Neural cell (in vitro differentiated cells): ENCODE data around the gene GALNT4. TPM values are rescaled to one million over a fixed set of nuclear protein-coding genes. Genes with fewer than 3 reads are reported as not detected.

Source experiments
- H2AFZ ChIP-seq: fragments of 200-600, 300-800 bp; sonication (generic), shearing (Covaris generic); 2 replicates; pipeline ENCODE4 v1.6.0; 2014; ENCODE audit warnings: low read depth, mild to moderate bottlenecking, antibody characterized with exemption, low read length, moderate library complexity
- H3F3A ChIP-seq: fragments of 200-600 bp; shearing (Covaris generic); 2 replicates; pipeline ENCODE4 v1.6.1; 2016; ENCODE audit warnings: mild to moderate bottlenecking, moderate library complexity, mixed read lengths, antibody characterized with exemption, low read length; ENCODE audit not compliant: insufficient read depth, poor library complexity, severe bottlenecking
- H3K27ac ChIP-seq: fragments of 200-600, 300-800 bp; sonication (generic), shearing (Covaris generic); 2 replicates; pipeline ENCODE4 v1.5.1; 2014; ENCODE audit warnings: mild to moderate bottlenecking, low read length, moderate library complexity
- H3K27me3 ChIP-seq: fragments of 300-800, 200-600 bp; sonication (generic), shearing (Covaris generic); 2 replicates; pipeline ENCODE4 v1.6.0; 2014; ENCODE audit warnings: mild to moderate bottlenecking, low read depth, low read length, moderate library complexity; ENCODE audit not compliant: insufficient read depth
- H3K36me3 ChIP-seq: fragments of 300-800, 200-600 bp; sonication (generic), shearing (Covaris generic); 2 replicates; pipeline ENCODE4 v1.5.1; 2014; ENCODE audit warnings: mild to moderate bottlenecking, antibody characterized with exemption, low read length, moderate library complexity; ENCODE audit not compliant: insufficient read depth
- H3K4me2 ChIP-seq: fragments of 300-800, 200-600 bp; sonication (generic), shearing (Covaris generic); 2 replicates; pipeline ENCODE4 v1.6.0; 2014; ENCODE audit warnings: mild to moderate bottlenecking, low read length
- H3K4me3 ChIP-seq: fragments of 300-800, 200-600 bp; sonication (generic), shearing (Covaris generic); 2 replicates; pipeline ENCODE4 v1.5.1; 2014; ENCODE audit warnings: mild to moderate bottlenecking, low read length, moderate library complexity
- H3K79me2 ChIP-seq: fragments of 200-600 bp; shearing (Covaris generic); replicated peaks from 2 replicates; pipeline ENCODE4 v1.6.0; 2014; ENCODE audit warnings: mild to moderate bottlenecking, low read length, moderate library complexity; ENCODE audit not compliant: insufficient read depth
- H3K9ac ChIP-seq: fragments of 300-800, 200-600 bp; sonication (generic), shearing (Covaris generic); 2 replicates; pipeline ENCODE4 v1.6.1; 2016; ENCODE audit warnings: mild to moderate bottlenecking, low read length, mixed read lengths
- H3K9me2 ChIP-seq: fragments of 200-600 bp; shearing (Covaris generic); 2 replicates; pipeline ENCODE4 v1.6.1; 2016; ENCODE audit warnings: mild to moderate bottlenecking, low read length, mixed read lengths; ENCODE audit not compliant: insufficient read depth
- H3K9me3 ChIP-seq: fragments of 200-600, 300-800 bp; sonication (generic), shearing (Covaris generic); 2 replicates; pipeline ENCODE4 v1.6.1; 2016; ENCODE audit warnings: mild to moderate bottlenecking, mixed run types, low read length, moderate library complexity, mixed read lengths
- H4K20me1 ChIP-seq: fragments of 200-600 bp; shearing (Covaris generic); 2 replicates; pipeline ENCODE4 v1.6.1; 2016; ENCODE audit warnings: mild to moderate bottlenecking, mixed run types; ENCODE audit not compliant: insufficient read depth
- CTCF ChIP-seq: fragments of 450-650 bp; IDR thresholded peaks from 2 replicates; pipeline ENCODE4 v1.5.1; 2014; ENCODE audit warnings: antibody characterized with exemption, mild to moderate bottlenecking, moderate library complexity; ENCODE audit not compliant: poor library complexity, severe bottlenecking
- EP300 ChIP-seq: fragments of 450-650 bp; conservative IDR thresholded peaks from 2 replicates; pipeline ENCODE4 v1.6.1; 2014; ENCODE audit warnings: antibody characterized with exemption, mild to moderate bottlenecking, moderate library complexity; ENCODE audit not compliant: poor library complexity, severe bottlenecking
- EZH2 ChIP-seq: fragments of 200-600, 300-800 bp; shearing (Covaris generic), sonication (generic); IDR thresholded peaks from 2 replicates; pipeline ENCODE4 v1.6.1; 2014; ENCODE audit warnings: antibody characterized with exemption, low read length, borderline replicate concordance, mild to moderate bottlenecking; ENCODE audit not compliant: insufficient read depth, poor library complexity, severe bottlenecking
- MXI1 ChIP-seq: fragments of 450-650 bp; conservative IDR thresholded peaks from 2 replicates; pipeline ENCODE4 v1.6.1; 2014; ENCODE audit warnings: antibody characterized with exemption, mild to moderate bottlenecking; ENCODE audit not compliant: poor library complexity, severe bottlenecking
- POLR2AphosphoS5 ChIP-seq: IDR thresholded peaks from 2 replicates; pipeline ENCODE4 v1.6.1; 2012
- RAD21 ChIP-seq: fragments of 450-650 bp; conservative IDR thresholded peaks from 2 replicates; pipeline ENCODE4 v1.6.1; 2014; ENCODE audit warnings: antibody characterized with exemption, mild to moderate bottlenecking, moderate library complexity
- REST ChIP-seq: IDR thresholded peaks from 2 replicates; pipeline ENCODE4 v1.6.1; 2012; ENCODE audit warnings: borderline replicate concordance
- SMC3 ChIP-seq: fragments of 450-650 bp; conservative IDR thresholded peaks from 2 replicates; pipeline ENCODE4 v1.6.1; 2014; ENCODE audit warnings: antibody characterized with exemption, mild to moderate bottlenecking, moderate library complexity; ENCODE audit not compliant: poor library complexity
- TAF1 ChIP-seq: IDR thresholded peaks from 2 replicates; pipeline ENCODE4 v1.6.1; 2012; ENCODE audit warnings: low read depth
- polyA plus RNA-seq: library from polyadenylated mRNA; depleted of rRNA; stranded (reverse); fragments of >200 nt; gene quantifications from 2 replicates; pipeline ENCODE4 v1.2.3, GENCODE V29; 2014

Gene GALNT4
- polyA plus RNA-seq, 1 donor from 2014 or later = 0.78 TPM

GRCh38 chr12:89521364-89522223, 3.0 kb downstream of the GALNT4 start:
- no peak overlapping the region for H2AFZ ChIP-seq
- peaks cover 2% of the 10 kb centered on the region for H4K20me1 ChIP-seq
- H3K79me2 ChIP-seq = no peaks in the 10 kb centered on the region
- no peak overlapping the region for H3K4me2 ChIP-seq
- TF ChIP-seq TAF1 = no peak
- TF ChIP-seq REST = no peak
- TF ChIP-seq MXI1 = no peak
- no peak for TF ChIP-seq POLR2AphosphoS5
- no peak for TF ChIP-seq CTCF
- TF ChIP-seq SMC3 = no peak
- TF ChIP-seq EP300 = no peak
- TF ChIP-seq RAD21 = no peak
- no peak for TF ChIP-seq EZH2
- H3K36me3 ChIP-seq = no peaks in the 10 kb centered on the region
- H3K27ac ChIP-seq = no peak overlapping the region
- H3K27me3 ChIP-seq = no peaks in the 10 kb centered on the region
- H3K9ac ChIP-seq = no peak overlapping the region
- H3K9me3 ChIP-seq = no peaks in the 10 kb centered on the region
- no peak overlapping the region for H3K4me3 ChIP-seq
- H3F3A ChIP-seq = no peaks in the 10 kb centered on the region
- no peaks in the 10 kb centered on the region for H3K9me2 ChIP-seq

- TF ChIP-seq POLR2AphosphoS5 (no peak), RAD21 (no peak)
- Histone ChIP-seq H3K27ac (no peak overlapping the region), H3K9ac (no peak overlapping the region), H3K4me2 (no peak overlapping the region), H2AFZ (no peak overlapping the region), H3F3A (no peaks in the 10 kb centered on the region), H4K20me1 (peaks cover 2% of the 10 kb centered on the region), H3K36me3 (no peaks in the 10 kb centered on the region), H3K27me3 (no peaks in the 10 kb centered on the region), H3K9me3 (no peaks in the 10 kb centered on the region), H3K79me2 (no peaks in the 10 kb centered on the region), H3K4me3 (no peak overlapping the region), H3K9me2 (no peaks in the 10 kb centered on the region)
Measured at GRCh38 chr12:89517720-89518119, 6.9 kb downstream of the GALNT4 start.
